Measurements from ENCODE around the gene CORO7.
"Not testable (repeated sequence)": the region's sequence is repeated elsewhere in the genome, so short reads cannot be mapped to it uniquely, and the experiment has no call there.

Gene CORO7

GRCh38 chr16:4354512-4355409, 61.6 kb downstream of the CORO7 start:
- no peak for DNase-seq (ENCODE audit: low read depth, low spot score)

- no peak for DNase-seq (ENCODE audit: low read depth, low spot score)
These were observed 62.7 kb downstream of the CORO7 start for GRCh38 chr16:4353675-4354074.

GRCh38 chr16:4352843-4353242, 63.6 kb downstream of the CORO7 start:
- no peak for DNase-seq (ENCODE audit: low read depth, low spot score)

- no peak for DNase-seq (ENCODE audit: low read depth, low spot score)
These were observed 64.5 kb downstream of the CORO7 start for GRCh38 chr16:4351880-4352279.

- DNase-seq (ENCODE audit: low read depth, low spot score), result peak; percentile 82
These were observed 65.4 kb downstream of the CORO7 start, which contains the start of gene PAM16 for GRCh38 chr16:4350787-4351659. Gene PAM16, minus strand, starts transcription at chr16:4351321. Its CDS starts 87 bp downstream, at chr16:4351234.

- DNase-seq (ENCODE audit: low read depth, low spot score), result no peak
These were observed 66.0 kb downstream of the CORO7 start for GRCh38 chr16:4350365-4350786.

GRCh38 chr16:4349332-4349731, 67.1 kb downstream of the CORO7 start:
- DNase-seq (ENCODE audit: low read depth, low spot score), result no peak

- DNase-seq (ENCODE audit: low read depth, low spot score), result no peak
These were observed 68.5 kb downstream of the CORO7 start for GRCh38 chr16:4347765-4348509.

- no peak for DNase-seq (ENCODE audit: low read depth, low spot score)
These were observed 69.4 kb downstream of the CORO7 start for GRCh38 chr16:4347010-4347409.

GRCh38 chr16:4345836-4346781, 70.3 kb downstream of the CORO7 start:
- DNase-seq (ENCODE audit: low read depth, low spot score), result no peak

- DNase-seq (ENCODE audit: low read depth, low spot score), result no peak
These were observed 71.2 kb downstream of the CORO7 start for GRCh38 chr16:4344983-4345835.

GRCh38 chr16:4344300-4344982, 72.0 kb downstream of the CORO7 start:
- not testable (repeated sequence) for DNase-seq (ENCODE audit: low read depth, low spot score)

GRCh38 chr16:4342866-4343744, 73.3 kb downstream of the CORO7 start:
- DNase-seq (ENCODE audit: low read depth, low spot score), result no peak

GRCh38 chr16:4341250-4341649, 75.1 kb downstream of the CORO7 start:
- DNase-seq (ENCODE audit: low read depth, low spot score), result no peak

- DNase-seq (ENCODE audit: low read depth, low spot score), result no peak
These were observed 76.0 kb downstream of the CORO7 start for GRCh38 chr16:4340443-4340842.

GRCh38 chr16:4339909-4340308, 76.5 kb downstream of the CORO7 start:
- no peak for DNase-seq (ENCODE audit: low read depth, low spot score)

- DNase-seq (ENCODE audit: low read depth, low spot score), result no peak
These were observed 76.9 kb downstream of the CORO7 start for GRCh38 chr16:4339455-4339854.

- DNase-seq (ENCODE audit: low read depth, low spot score), result no peak
These were observed 77.6 kb downstream of the CORO7 start for GRCh38 chr16:4338712-4339299.

Measured in brain pericyte (primary cell).